WERI-Rb-1 (cell line): ENCODE results near the gene ZNF776.
"Not testable (repeated sequence)": the region's sequence is repeated elsewhere in the genome, so short reads cannot be mapped to it uniquely, and the experiment has no call there.

Experiments used
- DNase-seq: peaks from one replicate; pipeline ENCODE4 v3.0.0-alpha.2; 2020
- H3K27ac ChIP-seq: fragments of 250-450 bp; sonication (Bioruptor Pico); 2 replicates; pipeline ENCODE4 v1.5.1; 2020; ENCODE audit warnings: mild to moderate bottlenecking, moderate library complexity
- H3K27me3 ChIP-seq: fragments of 250-450 bp; sonication (Bioruptor Pico); 2 replicates; pipeline ENCODE4 v1.5.1; 2021; ENCODE audit warnings: mild to moderate bottlenecking, low read depth, moderate library complexity; ENCODE audit not compliant: insufficient read depth, severe bottlenecking
- H3K36me3 ChIP-seq: fragments of 250-450 bp; sonication (Bioruptor Pico); 2 replicates; pipeline ENCODE4 v1.5.1; 2020; ENCODE audit warnings: mild to moderate bottlenecking, moderate library complexity
- H3K4me3 ChIP-seq: 2 replicates; pipeline ENCODE4 v1.5.1; 2011; ENCODE audit warnings: low read depth, mild to moderate bottlenecking, control low read depth, low read length
- H3K9me3 ChIP-seq: fragments of 250-450 bp; sonication (Bioruptor Pico); 2 replicates; pipeline ENCODE4 v1.5.1; 2021; ENCODE audit warnings: mild to moderate bottlenecking, moderate library complexity; ENCODE audit not compliant: severe bottlenecking
- CTCF ChIP-seq: IDR thresholded peaks from 2 replicates; pipeline ENCODE4 v1.5.1; 2011; ENCODE audit warnings: low read depth, mild to moderate bottlenecking, control low read depth, inconsistent platforms, low read length

The ZNF776 gene

GRCh38 chr19:57779220-57779845 is 32.7 kb downstream of the ZNF776 start:
- no peak for TF ChIP-seq CTCF
- Histone ChIP-seq H3K9me3 (no peaks in the 10 kb centered on the region), H3K27me3 (no peaks in the 10 kb centered on the region), H3K36me3 (peaks cover 48% of the 10 kb centered on the region), H3K4me3 (no peak overlapping the region), H3K27ac (no peak overlapping the region)
- no peak for DNase-seq

- no peak overlapping the region for H3K27ac ChIP-seq
- H3K9me3 ChIP-seq, result no peaks in the 10 kb centered on the region
- H3K36me3 ChIP-seq, result peaks cover 7% of the 10 kb centered on the region
- DNase-seq, result no peak
- no peak overlapping the region for H3K4me3 ChIP-seq
- H3K27me3 ChIP-seq, result no peaks in the 10 kb centered on the region
- no peak for TF ChIP-seq CTCF
Measured at GRCh38 chr19:57786286-57786685, 39.7 kb downstream of the ZNF776 start.

- Histone ChIP-seq H3K27ac (no peak overlapping the region), H3K27me3 (no peaks in the 10 kb centered on the region), H3K4me3 (no peak overlapping the region), H3K9me3 (no peaks in the 10 kb centered on the region), H3K36me3 (peaks cover 8% of the 10 kb centered on the region)
- no peak for DNase-seq
- no peak for TF ChIP-seq CTCF
Measured at GRCh38 chr19:57786906-57787305, 40.3 kb downstream of the ZNF776 start.

GRCh38 chr19:57788114-57788692 is 41.6 kb downstream of the ZNF776 start:
- no peak overlapping the region for H3K27ac ChIP-seq
- DNase-seq, result no peak
- TF ChIP-seq CTCF, result no peak
- H3K9me3 ChIP-seq, result no peaks in the 10 kb centered on the region
- no peaks in the 10 kb centered on the region for H3K27me3 ChIP-seq
- H3K4me3 ChIP-seq, result no peak overlapping the region
- H3K36me3 ChIP-seq, result peaks cover 15% of the 10 kb centered on the region

- Histone ChIP-seq H3K4me3 (no peak overlapping the region), H3K27ac (no peak overlapping the region), H3K27me3 (no peaks in the 10 kb centered on the region), H3K9me3 (no peaks in the 10 kb centered on the region), H3K36me3 (peaks cover 20% of the 10 kb centered on the region)
- no peak for TF ChIP-seq CTCF
- DNase-seq, result no peak
Measured at GRCh38 chr19:57789288-57789687, 42.7 kb downstream of the ZNF776 start.

GRCh38 chr19:57796580-57796979 is 50.0 kb downstream of the ZNF776 start:
- H3K9me3 ChIP-seq, H3K4me3 ChIP-seq, H3K27ac ChIP-seq, DNase-seq, H3K27me3 ChIP-seq: not testable (repeated sequence)
- H3K36me3 ChIP-seq, result peaks cover 21% of the 10 kb centered on the region
